K562 (cell line): ENCODE measurements around the gene CHST15. TPM values are rescaled to one million over a fixed set of nuclear protein-coding genes. Genes with fewer than 3 reads are reported as not detected.

ENCODE experiments used
- ATAC-seq: fragments of 200-7000 bp; cut with Tn5 transposase; 3 replicates; pipeline ENCODE4 v1.9.1; 2020; ENCODE audit warnings: moderate library complexity
- BruUV-seq: library from RNA; stranded (reverse); fragments of 400-500 nt; replicated peaks from 2 replicates; lab custom pipeline; 2021; lab: Mats Ljungman, UMichigan
- CTCF ChIA-PET: fragments of 300-600 bp; formaldehyde crosslinking; extraction: SDS; loops from one replicate; lab custom pipeline; 2021; ENCODE audit warnings: low intra/inter-chr PET ratio; lab: Yijun Ruan, JAX
- POLR2A ChIA-PET: fragments of 300-600, 350-650 bp; sonication (Branson Sonifier 250); formaldehyde crosslinking; extraction: SDS; loops from one replicate; lab custom pipeline; 2021; ENCODE audit warnings: antibody characterized with exemption, inconsistent platforms; lab: Yijun Ruan, JAX
- DNase-seq, 4 experiments: peaks; one replicate each; pipeline versions ENCODE4 v3.0.0 to v3.0.0-alpha.2; 2011 to 2018; ENCODE audit warnings: low spot score in 3 of 4, mixed read lengths in 3 of 4; ENCODE audit errors: extremely low read depth in 1 of 4
- FAIRE-seq: peaks from 2 replicates; lab custom pipeline; 2011; peaks lifted over from hg19 to GRCh38; lab: Jason Lieb, UNC
- H2AFZ ChIP-seq: 2 replicates; pipeline ENCODE4 v1.6.0; 2011; ENCODE audit warnings: low read depth, low read length, control low read depth, inconsistent platforms
- H3K27ac ChIP-seq: fragments of 200-600 bp; 3 replicates; pipeline ENCODE4 v1.8.0; 2011; ENCODE audit warnings: low read depth, mild to moderate bottlenecking, control low read depth, inconsistent platforms, low read length, moderate library complexity, mixed read lengths; ENCODE audit errors: extremely low read depth
- H3K27me3 ChIP-seq, 2 experiments: fragments of 300-600 bp in 1 of 2; 2 replicates in 1 of 2; 3 replicates in 1 of 2; pipeline versions ENCODE4 v1.6.0 to v1.8.0; 2011; ENCODE audit warnings: inconsistent platforms in 2 of 2, low read length in 2 of 2, mild to moderate bottlenecking in 1 of 2, mixed read lengths in 1 of 2, moderate library complexity in 1 of 2; ENCODE audit not compliant: control insufficient read depth in 2 of 2, insufficient read depth in 2 of 2
- H3K36me3 ChIP-seq: fragments of 300-600 bp; 3 replicates; pipeline ENCODE4 v1.8.0; 2011; ENCODE audit warnings: mild to moderate bottlenecking, low read length, inconsistent platforms; ENCODE audit not compliant: control insufficient read depth, insufficient read depth
- H3K4me1 ChIP-seq, 2 experiments: fragments of 200-600 bp in 1 of 2; replicated peaks in 1 of 2; 2 replicates in 1 of 2; 3 replicates in 1 of 2; pipeline versions ENCODE4 v1.5.1 to v1.8.0; 2011; ENCODE audit warnings: inconsistent platforms in 2 of 2, low read length in 2 of 2, mild to moderate bottlenecking in 1 of 2, mixed read lengths in 1 of 2, moderate library complexity in 1 of 2; ENCODE audit not compliant: control insufficient read depth in 2 of 2, insufficient read depth in 2 of 2
- H3K4me2 ChIP-seq: 2 replicates; pipeline ENCODE4 v1.6.1; 2011; ENCODE audit warnings: low read length, control low read depth, inconsistent platforms, mixed read lengths; ENCODE audit not compliant: insufficient read depth
- H3K4me3 ChIP-seq: fragments of 200-600 bp; sonication (generic), shearing (Covaris generic); 2 replicates; pipeline ENCODE4 v1.5.1; 2016; ENCODE audit warnings: control low read depth, inconsistent platforms
- H3K79me2 ChIP-seq: fragments of 200-600 bp; 3 replicates; pipeline ENCODE4 v1.8.0; 2011; ENCODE audit warnings: low read length, inconsistent platforms; ENCODE audit not compliant: control insufficient read depth, insufficient read depth
- H3K9ac ChIP-seq, 2 experiments: 2 replicates each; pipeline versions ENCODE4 v1.6.0 to v1.6.1; 2011; ENCODE audit warnings: low read depth in 2 of 2, low read length in 2 of 2, control low read depth in 1 of 2, inconsistent platforms in 1 of 2, mild to moderate bottlenecking in 1 of 2, mixed read lengths in 1 of 2; ENCODE audit not compliant: insufficient read depth in 1 of 2
- H3K9me1 ChIP-seq: one replicate; pipeline ENCODE4 v1.6.0; 2011; ENCODE audit warnings: inconsistent platforms, mild to moderate bottlenecking, low read length, moderate library complexity; ENCODE audit not compliant: control insufficient read depth, insufficient read depth
- H3K9me3 ChIP-seq: replicated peaks from 2 replicates; pipeline ENCODE4 v1.5.1; 2011; ENCODE audit warnings: low read depth, low read length, inconsistent platforms; ENCODE audit not compliant: control insufficient read depth, insufficient read depth
- H4K20me1 ChIP-seq: replicated peaks from 2 replicates; pipeline ENCODE4 v1.6.1; 2011; ENCODE audit warnings: low read length, inconsistent platforms, mixed read lengths; ENCODE audit not compliant: control insufficient read depth, insufficient read depth
- BRCA1 ChIP-seq, 2 experiments: fragments of 450-650 bp in 1 of 2; sonication (generic) in 1 of 2; formaldehyde crosslinking in 1 of 2; IDR thresholded peaks; 2 replicates each; pipeline versions ENCODE4 v1.5.0 to v1.6.1; 2017 to 2020; ENCODE audit warnings: mild to moderate bottlenecking in 1 of 2, missing genetic modification reagents in 1 of 2
- CEBPB ChIP-seq: fragments of 450-650 bp; IDR thresholded peaks from 2 replicates; pipeline ENCODE4 v1.6.1; 2016; ENCODE audit warnings: missing genetic modification characterization, missing compliant biosample characterization
- GATAD2B ChIP-seq: fragments of 450-650 bp; IDR thresholded peaks from 2 replicates; pipeline ENCODE4 v1.6.1; 2017; ENCODE audit warnings: mild to moderate bottlenecking, borderline replicate concordance
- TFAP4 ChIP-seq: sonication (generic); formaldehyde crosslinking; IDR thresholded peaks from 2 replicates; pipeline ENCODE4 v1.8.0; 2022; ENCODE audit warnings: missing genetic modification reagents, mild to moderate bottlenecking, moderate library complexity, borderline replicate concordance
- WGBS: fragments of 100-300 bp; shearing (Covaris generic); methylation state at CpG from one replicate; pipeline ENCODE4 v1.1.6; 2016; ENCODE audit warnings: low coverage, mixed read lengths; ENCODE audit not compliant: insufficient coverage; ENCODE audit errors: missing lambda C conversion rate; 5-methylcytosine and 5-hydroxymethylcytosine counted together
- in situ Hi-C: fragments of 300-500 bp; cut with MboI; formaldehyde crosslinking; loops from 4 replicates; pipeline ENCODE4 v1.15.0; 2018; ENCODE audit warnings: inconsistent platforms, mixed read lengths
- intact Hi-C: fragments of 100-400 bp; cut with micrococcal nuclease; formaldehyde crosslinking; loops from 2 replicates; pipeline ENCODE4 v1.14.2; 2022
- polyA plus RNA-seq, 8 experiments: library from polyadenylated mRNA; depleted of rRNA in 4 of 8; stranded (reverse) in 5 of 8; unstranded in 3 of 8; fragments of >200 nt; fragmentation: Nextera tagmentation in 2 of 8; fragmentation: Illumina TruSeq in 1 of 8; extraction: Ambion mirVana in 2 of 8; extraction: Trizol in 1 of 8; gene quantifications; 2 replicates each; pipeline versions ENCODE4 v1.2.1 to v1.2.3, GENCODE V29; 2011 to 2014; ENCODE audit warnings: inconsistent platforms in 1 of 8, missing spikeins in 1 of 8
- total RNA-seq, 7 experiments: library from RNA; depleted of rRNA in 6 of 7; stranded (reverse); fragments of >200 nt in 6 of 7; fragmentation: Illumina TruSeq in 2 of 7; extraction: Trizol in 2 of 7; gene quantifications; 2 replicates each; pipeline versions ENCODE4 v1.2.1 to v1.2.3, GENCODE V29; 2011 to 2021; ENCODE audit warnings: low replicate concordance in 1 of 7
- TF ChIP-seq, protein P1 (sequence below): sonication (generic); formaldehyde crosslinking; IDR thresholded peaks from 2 replicates; pipeline ENCODE4 v1.8.0; 2023; ENCODE audit warnings: mild to moderate bottlenecking, missing genetic modification reagents
- TF ChIP-seq, protein P2 (sequence below): sonication (generic); formaldehyde crosslinking; IDR thresholded peaks from 2 replicates; pipeline ENCODE4 v1.8.1; 2022; ENCODE audit warnings: missing genetic modification reagents

CHST15 gene
- total and polyA plus RNA-seq, 9 of the 15 experiments (the other 6 are each of a cell fraction or from before 2014, with no cell fraction given): 0.04 to 0.16 (median 0.08) TPM

DNA sequence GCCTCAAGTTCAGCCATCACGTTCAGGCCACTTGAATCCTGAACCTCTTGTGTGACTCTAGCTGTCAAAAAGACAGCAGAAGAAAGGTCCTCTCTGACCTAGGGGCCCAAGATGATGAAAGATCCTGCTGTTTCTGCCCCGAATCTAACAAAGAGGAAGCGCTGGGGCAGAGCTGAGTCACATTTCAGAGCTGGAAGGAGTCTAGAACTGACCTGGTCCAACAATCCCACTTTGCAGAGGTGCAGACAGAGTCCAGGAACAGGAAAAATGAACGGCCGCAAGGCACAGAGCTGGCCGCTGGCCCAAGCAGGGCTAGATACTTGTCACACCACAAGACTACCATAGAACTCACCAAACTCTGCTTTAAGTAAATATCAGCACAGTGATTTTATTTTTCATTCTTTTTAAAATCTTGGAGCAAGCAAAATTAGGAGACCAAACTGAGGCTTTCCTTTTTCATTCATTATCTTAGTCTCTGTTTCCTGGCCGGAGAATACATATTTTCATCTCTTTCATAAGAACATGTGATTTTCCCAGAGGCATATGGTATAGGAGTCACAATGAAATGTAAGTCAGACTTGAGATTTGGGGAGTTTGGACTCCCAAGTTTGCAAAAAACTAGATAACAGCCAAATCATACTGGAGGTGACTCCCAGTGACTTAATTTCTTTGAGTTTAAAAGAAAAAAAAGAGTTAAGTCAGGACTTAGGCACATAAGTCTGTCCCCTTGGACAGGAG lies 52.8 kb downstream of the CHST15 start:
- BruUV-seq: no TSS peak
- TF ChIP-seq TFAP4 (CRISPR knock-in tag) (no peak), CEBPB (tag) (no peak), BRCA1 (IDR thresholded peaks at IDR 0.05) (no peak), BRCA1 (CRISPR knock-in tag; IDR thresholded peaks at IDR 0.05) (no peak), GATAD2B (no peak)
- TF ChIP-seq, protein P1, sequence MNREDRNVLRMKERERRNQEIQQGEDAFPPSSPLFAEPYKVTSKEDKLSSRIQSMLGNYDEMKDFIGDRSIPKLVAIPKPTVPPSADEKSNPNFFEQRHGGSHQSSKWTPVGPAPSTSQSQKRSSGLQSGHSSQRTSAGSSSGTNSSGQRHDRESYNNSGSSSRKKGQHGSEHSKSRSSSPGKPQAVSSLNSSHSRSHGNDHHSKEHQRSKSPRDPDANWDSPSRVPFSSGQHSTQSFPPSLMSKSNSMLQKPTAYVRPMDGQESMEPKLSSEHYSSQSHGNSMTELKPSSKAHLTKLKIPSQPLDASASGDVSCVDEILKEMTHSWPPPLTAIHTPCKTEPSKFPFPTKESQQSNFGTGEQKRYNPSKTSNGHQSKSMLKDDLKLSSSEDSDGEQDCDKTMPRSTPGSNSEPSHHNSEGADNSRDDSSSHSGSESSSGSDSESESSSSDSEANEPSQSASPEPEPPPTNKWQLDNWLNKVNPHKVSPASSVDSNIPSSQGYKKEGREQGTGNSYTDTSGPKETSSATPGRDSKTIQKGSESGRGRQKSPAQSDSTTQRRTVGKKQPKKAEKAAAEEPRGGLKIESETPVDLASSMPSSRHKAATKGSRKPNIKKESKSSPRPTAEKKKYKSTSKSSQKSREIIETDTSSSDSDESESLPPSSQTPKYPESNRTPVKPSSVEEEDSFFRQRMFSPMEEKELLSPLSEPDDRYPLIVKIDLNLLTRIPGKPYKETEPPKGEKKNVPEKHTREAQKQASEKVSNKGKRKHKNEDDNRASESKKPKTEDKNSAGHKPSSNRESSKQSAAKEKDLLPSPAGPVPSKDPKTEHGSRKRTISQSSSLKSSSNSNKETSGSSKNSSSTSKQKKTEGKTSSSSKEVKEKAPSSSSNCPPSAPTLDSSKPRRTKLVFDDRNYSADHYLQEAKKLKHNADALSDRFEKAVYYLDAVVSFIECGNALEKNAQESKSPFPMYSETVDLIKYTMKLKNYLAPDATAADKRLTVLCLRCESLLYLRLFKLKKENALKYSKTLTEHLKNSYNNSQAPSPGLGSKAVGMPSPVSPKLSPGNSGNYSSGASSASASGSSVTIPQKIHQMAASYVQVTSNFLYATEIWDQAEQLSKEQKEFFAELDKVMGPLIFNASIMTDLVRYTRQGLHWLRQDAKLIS (CRISPR knock-in tag): no peak
- TF ChIP-seq, protein P2, sequence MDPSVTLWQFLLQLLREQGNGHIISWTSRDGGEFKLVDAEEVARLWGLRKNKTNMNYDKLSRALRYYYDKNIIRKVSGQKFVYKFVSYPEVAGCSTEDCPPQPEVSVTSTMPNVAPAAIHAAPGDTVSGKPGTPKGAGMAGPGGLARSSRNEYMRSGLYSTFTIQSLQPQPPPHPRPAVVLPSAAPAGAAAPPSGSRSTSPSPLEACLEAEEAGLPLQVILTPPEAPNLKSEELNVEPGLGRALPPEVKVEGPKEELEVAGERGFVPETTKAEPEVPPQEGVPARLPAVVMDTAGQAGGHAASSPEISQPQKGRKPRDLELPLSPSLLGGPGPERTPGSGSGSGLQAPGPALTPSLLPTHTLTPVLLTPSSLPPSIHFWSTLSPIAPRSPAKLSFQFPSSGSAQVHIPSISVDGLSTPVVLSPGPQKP: no peak

More for the DNA sequence above, 52.8 kb downstream of the CHST15 start:
- FAIRE-seq: no peak
- intact Hi-C loops: no loop called here
- H3K9ac ChIP-seq: no peak overlapping the region
- in situ Hi-C loops: no loop called here
- H3K4me1 ChIP-seq: peaks cover 4 to 11% of the 10 kb centered on the region in 2 experiments; a peak in 3 of 5 replicates
- no peaks in the 10 kb centered on the region for H3K79me2 ChIP-seq
- H3K9me3 ChIP-seq: no peaks in the 10 kb centered on the region
- H3K9me1 ChIP-seq: no peaks in the 10 kb centered on the region
- ATAC-seq: no peak
- CTCF ChIA-PET: no interaction called here
- 4% methylated on average over 7 of the region's 7 CpGs for WGBS
- POLR2A ChIA-PET: no interaction called here
- H3K4me2 ChIP-seq: no peak overlapping the region
- no peak overlapping the region for H3K4me3 ChIP-seq
- no peak for DNase-seq
- H3K27me3 ChIP-seq: peaks cover 6 to 38% of the 10 kb centered on the region in 2 experiments; a peak in 3 of 5 replicates
- H4K20me1 ChIP-seq: no peaks in the 10 kb centered on the region; the same call in 1 of the 2 replicates
- no peak overlapping the region for H3K27ac ChIP-seq
- H3K36me3 ChIP-seq: no peaks in the 10 kb centered on the region
- H2AFZ ChIP-seq: no peak overlapping the region
